GM12878 (cell line): ENCODE results near the gene NOD2. TPM values are rescaled to one million over a fixed set of nuclear protein-coding genes. Genes with fewer than 3 reads are reported as not detected.

Experiments
- ATAC-seq: fragments of 200-7000 bp; cut with Tn5 transposase; 3 replicates; pipeline ENCODE4 v1.9.1; 2020; ENCODE audit warnings: mild to moderate bottlenecking, moderate library complexity
- BruUV-seq: library from RNA; stranded (reverse); fragments of 400-500 nt; replicated peaks from 2 replicates; lab custom pipeline; 2021; lab: Mats Ljungman, UMichigan
- CTCF ChIA-PET: fragments of 300-600 bp; sonication (Branson Sonifier 250); formaldehyde crosslinking; extraction: SDS; loops from one replicate; lab custom pipeline; 2021; ENCODE audit warnings: inconsistent platforms; lab: Yijun Ruan, JAX
- POLR2A ChIA-PET: fragments of 350-600 bp; formaldehyde crosslinking; extraction: SDS; loops from one replicate; lab custom pipeline; 2021; ENCODE audit warnings: inconsistent platforms; lab: Charles Lee
- RAD21 ChIA-PET: fragments of 300-600 bp; sonication (Branson Sonifier 250); formaldehyde crosslinking; loops from one replicate; lab custom pipeline; 2023; ENCODE audit warnings: antibody characterized with exemption; ENCODE audit not compliant: unreplicated experiment; lab: Charles Lee
- SMC1A ChIA-PET: fragments of 300-600 bp; sonication (Branson Sonifier 250); formaldehyde crosslinking; loops from one replicate; lab custom pipeline; 2023; ENCODE audit not compliant: unreplicated experiment, uncharacterized antibody; lab: Charles Lee
- DNase-seq: peaks from one replicate; pipeline ENCODE4 v3.0.0-alpha.2; 2011; ENCODE audit warnings: low read depth, low spot score
- FAIRE-seq: peaks from 3 replicates; lab custom pipeline; 2011; peaks lifted over from hg19 to GRCh38; lab: Jason Lieb, UNC
- H2AFZ ChIP-seq: 2 replicates; pipeline ENCODE4 v1.6.0; 2011; ENCODE audit warnings: low read depth, low read length, control low read depth; ENCODE audit not compliant: control insufficient read depth
- H3K27ac ChIP-seq: 2 replicates; pipeline ENCODE4 v1.5.1; 2011; ENCODE audit warnings: control low read depth; ENCODE audit not compliant: control insufficient read depth, insufficient read depth
- H3K27me3 ChIP-seq, 2 experiments: replicated peaks in 1 of 2; 2 replicates each; pipeline versions ENCODE4 v1.6.0 to v1.6.1; 2011; ENCODE audit warnings: low read length in 1 of 2; ENCODE audit not compliant: control insufficient read depth in 2 of 2, insufficient read depth in 2 of 2
- H3K36me3 ChIP-seq, 2 experiments: 2 replicates each; pipeline ENCODE4 v1.5.1; 2011; ENCODE audit warnings: low read length in 1 of 2; ENCODE audit not compliant: control insufficient read depth in 2 of 2, insufficient read depth in 2 of 2
- H3K4me1 ChIP-seq: 2 replicates; pipeline ENCODE4 v1.6.1; 2011; ENCODE audit warnings: mild to moderate bottlenecking, low read length, moderate library complexity, mixed read lengths; ENCODE audit not compliant: control insufficient read depth, insufficient read depth
- H3K4me2 ChIP-seq: 2 replicates; pipeline ENCODE4 v1.6.0; 2011; ENCODE audit warnings: control low read depth; ENCODE audit not compliant: control insufficient read depth, insufficient read depth
- H3K4me3 ChIP-seq: fragments of 200-600 bp; sonication (generic); 2 replicates; pipeline ENCODE4 v1.5.1; 2016
- H3K79me2 ChIP-seq: 2 replicates; pipeline ENCODE4 v1.6.0; 2011; ENCODE audit warnings: low read length; ENCODE audit not compliant: control insufficient read depth, insufficient read depth
- H3K9ac ChIP-seq: 2 replicates; pipeline ENCODE4 v1.8.0; 2011; ENCODE audit warnings: low read length, control low read depth, mixed read lengths; ENCODE audit not compliant: control insufficient read depth, insufficient read depth
- H3K9me3 ChIP-seq: replicated peaks from 3 replicates; pipeline ENCODE4 v1.5.1; 2011; ENCODE audit warnings: mild to moderate bottlenecking, low read length; ENCODE audit not compliant: control insufficient read depth, insufficient read depth
- H4K20me1 ChIP-seq: 2 replicates; pipeline ENCODE4 v1.6.0; 2011; ENCODE audit not compliant: control insufficient read depth, insufficient read depth
- HCFC1 ChIP-seq: fragments of 150-350 bp; IDR thresholded peaks from 2 replicates; pipeline ENCODE4 v1.6.1; 2014; ENCODE audit warnings: low read length
- MXI1 ChIP-seq: fragments of 150-350 bp; IDR thresholded peaks from 2 replicates; pipeline ENCODE4 v1.6.1; 2011; ENCODE audit warnings: low read depth, mild to moderate bottlenecking, inconsistent platforms, low read length, improper control_type of control experiment
- MYC ChIP-seq: IDR thresholded peaks from 2 replicates; pipeline ENCODE4 v1.6.1; 2011; ENCODE audit warnings: mild to moderate bottlenecking, low read length, moderate library complexity, inconsistent platforms; ENCODE audit not compliant: insufficient read depth, insufficient replicate concordance, insufficient read length, severe bottlenecking
- PAX8 ChIP-seq: fragments of 450-650 bp; IDR thresholded peaks from 2 replicates; pipeline ENCODE4 v1.6.1; 2017; ENCODE audit warnings: mild to moderate bottlenecking, moderate library complexity
- POLR2A ChIP-seq: IDR thresholded peaks from 2 replicates; pipeline ENCODE4 v1.6.1; 2011; ENCODE audit warnings: low read depth, mild to moderate bottlenecking, low read length
- SREBF2 ChIP-seq: IDR thresholded peaks from 2 replicates; pipeline ENCODE4 v1.6.1; 2012; ENCODE audit warnings: mild to moderate bottlenecking, low read length
- STAT3 ChIP-seq: IDR thresholded peaks from 2 replicates; pipeline ENCODE4 v1.6.1; 2011; ENCODE audit warnings: low read depth, low read length, improper control_type of control experiment
- WGBS: methylation state at CpG from one replicate; pipeline ENCODE4 v1.1.6; 2016; ENCODE audit warnings: low lambda C conversion rate; ENCODE audit not compliant: insufficient replicate concordance, insufficient coverage; ENCODE audit errors: missing lambda C conversion rate; 5-methylcytosine and 5-hydroxymethylcytosine counted together
- in situ Hi-C: fragments of 300-500 bp; cut with MboI; formaldehyde crosslinking; loops from 9 replicates; pipeline ENCODE4 v1.14.3; 2018; ENCODE audit warnings: mixed read lengths
- intact Hi-C: fragments of 100-400 bp; cut with micrococcal nuclease; formaldehyde crosslinking; loops from one replicate; pipeline ENCODE4 v1.14.2; 2022; ENCODE audit not compliant: unreplicated experiment
- polyA plus RNA-seq, 11 experiments: library from polyadenylated mRNA; depleted of rRNA in 4 of 11; unstranded in 6 of 11; stranded (reverse) in 5 of 11; fragments of >200 nt; fragmentation: Nextera tagmentation in 4 of 11; fragmentation: Illumina TruSeq in 1 of 11; extraction: Ambion mirVana in 4 of 11; extraction: Trizol in 1 of 11; gene quantifications; 1 replicate in 1 of 11; 2 replicates in 10 of 11; pipeline versions ENCODE4 v1.2.1 to v1.2.3, GENCODE V29; 2011 to 2016; ENCODE audit warnings: inconsistent platforms in 2 of 11, missing spikeins in 2 of 11, low read depth in 1 of 11
- total RNA-seq, 4 experiments: library from RNA; depleted of rRNA in 3 of 4; stranded (reverse); fragments of >200 nt in 3 of 4; fragmentation: Illumina TruSeq in 1 of 4; extraction: Trizol in 1 of 4; gene quantifications; 2 replicates each; pipeline versions ENCODE4 v1.2.1 to v1.2.3, GENCODE V29; 2013 to 2021
- TF ChIP-seq, protein P1 (sequence below): IDR thresholded peaks from 2 replicates; pipeline ENCODE4 v1.6.1; 2011; ENCODE audit warnings: low read depth, mild to moderate bottlenecking, low read length, moderate library complexity, borderline replicate concordance; ENCODE audit errors: extremely low read depth
- TF ChIP-seq, protein P2 (sequence below): fragments of 150-350 bp; IDR thresholded peaks from 2 replicates; pipeline ENCODE4 v1.6.1; 2016; ENCODE audit warnings: low read depth, low read length
- TF ChIP-seq, protein P3 (sequence below): IDR thresholded peaks from 2 replicates; pipeline ENCODE4 v1.6.1; 2012; ENCODE audit warnings: low read depth, low read length, improper control_type of control experiment
- TF ChIP-seq, protein P4 (sequence below): fragments of 450-650 bp; formaldehyde crosslinking; IDR thresholded peaks from 2 replicates; pipeline ENCODE4 v1.4.0; 2022; ENCODE audit warnings: mild to moderate bottlenecking, moderate library complexity

Gene NOD2
- total and polyA plus RNA-seq, 10 of the 15 experiments (the other 5 are each of a cell fraction or from before 2014, with no cell fraction given): 1.0 to 18.6 (median 6.7) TPM

DNA sequence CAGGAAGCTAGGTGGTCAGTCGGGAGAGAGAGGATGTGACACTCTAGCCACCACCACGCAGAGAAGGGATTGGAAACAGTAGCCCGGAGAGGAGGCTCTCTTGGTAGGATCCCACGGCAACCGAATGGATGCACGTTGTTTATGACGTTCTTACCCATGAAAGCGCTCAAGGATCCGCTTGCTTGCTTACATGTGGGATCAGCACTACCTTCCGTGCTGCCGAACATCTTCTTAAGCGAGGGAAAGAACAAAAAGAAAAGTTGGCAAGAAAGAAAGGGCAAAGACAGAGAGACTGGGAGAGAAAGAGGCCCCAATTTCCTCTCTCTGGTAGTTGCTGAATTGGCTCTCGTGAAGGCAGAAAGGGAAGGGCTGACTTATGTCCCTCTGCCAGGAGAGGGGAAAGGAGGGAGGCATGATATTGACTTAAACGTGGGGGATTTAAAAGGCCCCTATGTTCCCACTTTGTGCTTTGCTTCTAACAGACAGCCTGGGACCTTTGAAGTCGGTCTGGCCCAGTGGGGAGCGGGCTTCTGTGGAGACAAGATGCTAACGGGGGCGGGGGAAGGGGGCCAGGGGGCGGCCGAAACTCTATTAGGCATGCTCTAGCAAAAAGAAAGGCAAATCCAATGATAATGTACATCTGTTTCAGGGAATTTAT is 47.7 kb upstream of the NOD2 start (continued):
- TF ChIP-seq MXI1: no peak

DNA sequence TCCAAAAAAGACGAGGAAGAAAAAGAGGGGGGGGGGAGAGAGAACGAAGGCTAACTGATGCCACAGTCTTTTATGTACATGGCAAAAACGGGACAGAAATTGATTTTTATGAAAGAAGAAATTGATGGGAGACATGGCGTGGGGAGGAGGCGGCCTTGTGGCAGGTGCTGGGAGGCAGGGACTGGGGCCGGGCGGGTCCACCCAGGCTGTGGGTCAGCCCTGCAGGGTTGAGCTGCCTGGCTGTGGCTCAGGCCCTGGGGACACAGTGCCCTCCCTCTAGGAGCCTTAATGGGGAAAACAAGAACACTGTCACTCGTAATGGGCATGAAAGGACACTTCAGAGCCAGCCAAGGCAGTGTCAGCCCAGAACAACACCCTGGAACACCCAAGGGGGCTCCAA is 47.1 kb upstream of the NOD2 start:
- ATAC-seq: no peak; the same call in 2 of the 3 replicates
- DNase-seq: no peak
- ChIA-PET SMC1A (interaction anchor here (0.7 kb wide), 1 partner anchor 18 kb away, joined by 3 read pairs; no protein-coding TSS in a partner anchor), CTCF (interaction anchor here (0.7 kb wide), 1 partner anchor 19 kb away, joined by 3 read pairs; no protein-coding TSS in a partner anchor), RAD21 (interaction anchor here (1.2 kb wide), 1 partner anchor 160 kb away, joined by 3 read pairs; no protein-coding TSS in a partner anchor)
- H3K36me3 ChIP-seq: no peaks in the 10 kb centered on the region
- no peaks in the 10 kb centered on the region for H3K4me1 ChIP-seq
- H3K27ac ChIP-seq: no peak overlapping the region
- in situ Hi-C loops: no loop called here
- H3K79me2 ChIP-seq: no peaks in the 10 kb centered on the region
- H3K9me3 ChIP-seq: no peaks in the 10 kb centered on the region
- no peak overlapping the region for H2AFZ ChIP-seq
- no peaks in the 10 kb centered on the region for H4K20me1 ChIP-seq
- H3K4me3 ChIP-seq: no peak overlapping the region
- TF ChIP-seq STAT3 (no peak), POLR2A (no peak), HCFC1 (no peak), MYC (no peak), PAX8 (no peak), SREBF2 (no peak)
- TF ChIP-seq, protein P1, sequence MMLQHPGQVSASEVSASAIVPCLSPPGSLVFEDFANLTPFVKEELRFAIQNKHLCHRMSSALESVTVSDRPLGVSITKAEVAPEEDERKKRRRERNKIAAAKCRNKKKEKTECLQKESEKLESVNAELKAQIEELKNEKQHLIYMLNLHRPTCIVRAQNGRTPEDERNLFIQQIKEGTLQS: no peak
- TF ChIP-seq, protein P2, sequence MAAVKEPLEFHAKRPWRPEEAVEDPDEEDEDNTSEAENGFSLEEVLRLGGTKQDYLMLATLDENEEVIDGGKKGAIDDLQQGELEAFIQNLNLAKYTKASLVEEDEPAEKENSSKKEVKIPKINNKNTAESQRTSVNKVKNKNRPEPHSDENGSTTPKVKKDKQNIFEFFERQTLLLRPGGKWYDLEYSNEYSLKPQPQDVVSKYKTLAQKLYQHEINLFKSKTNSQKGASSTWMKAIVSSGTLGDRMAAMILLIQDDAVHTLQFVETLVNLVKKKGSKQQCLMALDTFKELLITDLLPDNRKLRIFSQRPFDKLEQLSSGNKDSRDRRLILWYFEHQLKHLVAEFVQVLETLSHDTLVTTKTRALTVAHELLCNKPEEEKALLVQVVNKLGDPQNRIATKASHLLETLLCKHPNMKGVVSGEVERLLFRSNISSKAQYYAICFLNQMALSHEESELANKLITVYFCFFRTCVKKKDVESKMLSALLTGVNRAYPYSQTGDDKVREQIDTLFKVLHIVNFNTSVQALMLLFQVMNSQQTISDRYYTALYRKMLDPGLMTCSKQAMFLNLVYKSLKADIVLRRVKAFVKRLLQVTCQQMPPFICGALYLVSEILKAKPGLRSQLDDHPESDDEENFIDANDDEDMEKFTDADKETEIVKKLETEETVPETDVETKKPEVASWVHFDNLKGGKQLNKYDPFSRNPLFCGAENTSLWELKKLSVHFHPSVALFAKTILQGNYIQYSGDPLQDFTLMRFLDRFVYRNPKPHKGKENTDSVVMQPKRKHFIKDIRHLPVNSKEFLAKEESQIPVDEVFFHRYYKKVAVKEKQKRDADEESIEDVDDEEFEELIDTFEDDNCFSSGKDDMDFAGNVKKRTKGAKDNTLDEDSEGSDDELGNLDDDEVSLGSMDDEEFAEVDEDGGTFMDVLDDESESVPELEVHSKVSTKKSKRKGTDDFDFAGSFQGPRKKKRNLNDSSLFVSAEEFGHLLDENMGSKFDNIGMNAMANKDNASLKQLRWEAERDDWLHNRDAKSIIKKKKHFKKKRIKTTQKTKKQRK: no peak
- TF ChIP-seq, protein P3, sequence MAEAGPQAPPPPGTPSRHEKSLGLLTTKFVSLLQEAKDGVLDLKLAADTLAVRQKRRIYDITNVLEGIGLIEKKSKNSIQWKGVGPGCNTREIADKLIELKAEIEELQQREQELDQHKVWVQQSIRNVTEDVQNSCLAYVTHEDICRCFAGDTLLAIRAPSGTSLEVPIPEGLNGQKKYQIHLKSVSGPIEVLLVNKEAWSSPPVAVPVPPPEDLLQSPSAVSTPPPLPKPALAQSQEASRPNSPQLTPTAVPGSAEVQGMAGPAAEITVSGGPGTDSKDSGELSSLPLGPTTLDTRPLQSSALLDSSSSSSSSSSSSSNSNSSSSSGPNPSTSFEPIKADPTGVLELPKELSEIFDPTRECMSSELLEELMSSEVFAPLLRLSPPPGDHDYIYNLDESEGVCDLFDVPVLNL: no peak
- TF ChIP-seq, protein P4, sequence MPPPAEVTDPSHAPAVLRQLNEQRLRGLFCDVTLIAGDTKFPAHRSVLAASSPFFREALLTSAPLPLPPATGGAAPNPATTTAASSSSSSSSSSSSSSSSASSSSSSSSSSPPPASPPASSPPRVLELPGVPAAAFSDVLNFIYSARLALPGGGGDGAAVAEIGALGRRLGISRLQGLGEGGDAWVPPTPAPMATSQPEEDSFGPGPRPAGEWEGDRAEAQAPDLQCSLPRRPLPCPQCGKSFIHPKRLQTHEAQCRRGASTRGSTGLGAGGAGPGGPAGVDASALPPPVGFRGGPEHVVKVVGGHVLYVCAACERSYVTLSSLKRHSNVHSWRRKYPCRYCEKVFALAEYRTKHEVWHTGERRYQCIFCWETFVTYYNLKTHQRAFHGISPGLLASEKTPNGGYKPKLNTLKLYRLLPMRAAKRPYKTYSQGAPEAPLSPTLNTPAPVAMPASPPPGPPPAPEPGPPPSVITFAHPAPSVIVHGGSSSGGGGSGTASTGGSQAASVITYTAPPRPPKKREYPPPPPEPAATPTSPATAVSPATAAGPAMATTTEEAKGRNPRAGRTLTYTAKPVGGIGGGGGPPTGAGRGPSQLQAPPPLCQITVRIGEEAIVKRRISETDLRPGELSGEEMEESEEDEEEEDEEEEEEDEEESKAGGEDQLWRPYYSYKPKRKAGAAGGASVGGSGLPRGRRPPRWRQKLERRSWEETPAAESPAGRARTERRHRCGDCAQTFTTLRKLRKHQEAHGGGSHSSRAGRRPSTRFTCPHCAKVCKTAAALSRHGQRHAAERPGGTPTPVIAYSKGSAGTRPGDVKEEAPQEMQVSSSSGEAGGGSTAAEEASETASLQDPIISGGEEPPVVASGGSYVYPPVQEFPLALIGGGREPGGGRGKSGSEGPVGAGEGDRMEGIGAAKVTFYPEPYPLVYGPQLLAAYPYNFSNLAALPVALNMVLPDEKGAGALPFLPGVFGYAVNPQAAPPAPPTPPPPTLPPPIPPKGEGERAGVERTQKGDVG (CRISPR knock-in tag): no peak
- TF ChIP-seq, all 136 proteins: peak for 0
- no TSS peak for BruUV-seq
- POLR2A ChIA-PET: interaction anchor here (0.6 kb wide), 1 partner anchor 288 kb away, joined by 6 read pairs; no protein-coding TSS in a partner anchor
- H3K27me3 ChIP-seq: no peaks in the 10 kb centered on the region; a peak in 2 of 4 replicates
- 33% methylated on average over 8 of the region's 8 CpGs for WGBS
- FAIRE-seq: no peak
- intact Hi-C loops: no loop called here
- no peak overlapping the region for H3K9ac ChIP-seq
- H3K4me2 ChIP-seq: no peak overlapping the region
